Measurements from ENCODE around the gene LRRTM3.

- no peak for TF ChIP-seq POLR2A (IDR thresholded peaks at IDR 0.05; ENCODE audit: extremely low read depth, insufficient read length)
- TF ChIP-seq, protein P1, sequence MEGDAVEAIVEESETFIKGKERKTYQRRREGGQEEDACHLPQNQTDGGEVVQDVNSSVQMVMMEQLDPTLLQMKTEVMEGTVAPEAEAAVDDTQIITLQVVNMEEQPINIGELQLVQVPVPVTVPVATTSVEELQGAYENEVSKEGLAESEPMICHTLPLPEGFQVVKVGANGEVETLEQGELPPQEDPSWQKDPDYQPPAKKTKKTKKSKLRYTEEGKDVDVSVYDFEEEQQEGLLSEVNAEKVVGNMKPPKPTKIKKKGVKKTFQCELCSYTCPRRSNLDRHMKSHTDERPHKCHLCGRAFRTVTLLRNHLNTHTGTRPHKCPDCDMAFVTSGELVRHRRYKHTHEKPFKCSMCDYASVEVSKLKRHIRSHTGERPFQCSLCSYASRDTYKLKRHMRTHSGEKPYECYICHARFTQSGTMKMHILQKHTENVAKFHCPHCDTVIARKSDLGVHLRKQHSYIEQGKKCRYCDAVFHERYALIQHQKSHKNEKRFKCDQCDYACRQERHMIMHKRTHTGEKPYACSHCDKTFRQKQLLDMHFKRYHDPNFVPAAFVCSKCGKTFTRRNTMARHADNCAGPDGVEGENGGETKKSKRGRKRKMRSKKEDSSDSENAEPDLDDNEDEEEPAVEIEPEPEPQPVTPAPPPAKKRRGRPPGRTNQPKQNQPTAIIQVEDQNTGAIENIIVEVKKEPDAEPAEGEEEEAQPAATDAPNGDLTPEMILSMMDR (IDR thresholded peaks at IDR 0.05; ENCODE audit: low read depth, low read length), result no peak
These were observed 85.6 kb downstream of the LRRTM3 start for GRCh38 chr10:67011480-67011879.

Data from NB4 (cell line).